ENCODE measurements around the gene PTGFRN.

PTGFRN gene

DNA sequence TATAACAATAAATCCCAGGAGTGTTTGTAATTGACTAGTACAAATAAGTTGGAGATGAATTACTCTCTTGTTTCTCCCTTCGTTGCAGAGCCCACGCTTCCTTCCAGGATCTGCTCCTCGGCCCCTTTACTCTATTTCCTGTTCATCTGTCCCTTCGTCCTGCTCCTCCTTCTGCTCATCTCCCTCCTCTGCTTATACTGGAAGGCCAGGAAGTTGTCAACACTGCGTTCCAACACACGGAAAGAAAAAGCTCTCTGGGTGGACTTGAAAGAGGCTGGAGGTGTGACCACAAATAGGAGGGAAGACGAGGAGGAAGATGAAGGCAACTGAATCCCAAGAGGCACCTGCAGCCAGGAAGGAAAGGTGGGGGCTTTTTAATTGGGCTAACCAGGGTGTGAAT is 124.1 kb downstream of the PTGFRN start:
- no peak for DNase-seq (ENCODE audit: low read depth in 2 of 2)

- DNase-seq (ENCODE audit: low read depth in 2 of 2): no peak
Measured at GRCh38 chr1:117034791-117035290, 125.1 kb downstream of the PTGFRN start.

DNA sequence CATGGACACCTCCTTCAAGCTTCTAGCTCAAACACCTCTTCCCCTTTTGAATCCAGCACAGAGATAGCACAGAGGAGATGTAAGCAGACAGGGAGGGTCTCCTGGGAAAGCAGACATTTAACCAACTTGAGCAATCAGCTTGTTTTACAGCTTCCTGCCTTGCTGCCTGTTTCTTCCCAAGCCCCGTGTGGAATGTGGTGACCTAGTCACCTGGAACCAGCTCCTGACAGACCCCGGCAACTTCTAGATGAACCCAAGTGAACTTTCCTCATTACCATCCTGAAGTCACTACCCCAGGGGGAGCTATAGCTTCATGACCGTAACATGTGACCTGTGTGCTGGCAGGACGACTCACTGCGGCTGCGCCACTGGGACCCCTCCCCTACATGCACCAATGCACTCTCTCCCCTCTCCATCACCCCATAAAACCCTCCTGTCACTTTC is 126.3 kb downstream of the PTGFRN start:
- DNase-seq (ENCODE audit: low read depth in 2 of 2): no peak

DNA sequence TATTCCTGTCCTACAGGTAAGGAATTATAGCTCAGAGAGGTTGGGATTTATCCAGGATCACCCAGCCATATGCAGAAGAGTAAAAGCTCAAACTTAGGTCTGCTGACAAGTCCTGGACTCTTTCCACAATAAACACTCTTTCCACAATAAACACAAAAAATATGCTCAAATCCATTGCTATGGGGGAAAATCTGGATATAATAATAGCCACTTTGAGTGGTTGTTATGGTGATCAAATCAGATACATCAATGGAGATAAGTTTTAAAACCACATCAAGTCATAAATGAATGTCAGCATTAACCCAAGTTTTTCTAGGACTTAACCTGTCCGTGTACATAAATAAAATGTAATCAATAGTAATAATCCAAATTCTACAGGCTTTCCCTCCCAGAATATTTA is 128.1 kb downstream of the PTGFRN start:
- no peak for DNase-seq (ENCODE audit: low read depth in 2 of 2)

- DNase-seq (ENCODE audit: low read depth in 2 of 2): no peak
Measured at GRCh38 chr1:117038236-117038635, 128.5 kb downstream of the PTGFRN start.
